ENCODE measurements around the gene MAGEA4.

GRCh38 chrX:151966236-151966635 lies 53.5 kb downstream of the MAGEA4 start:
- TF ChIP-seq POLR2AphosphoS5 (IDR thresholded peaks at IDR 0.05; ENCODE audit: low read depth, low read length) (no peak), SIN3A (IDR thresholded peaks at IDR 0.05; ENCODE audit: borderline replicate concordance, insufficient read depth, low read length) (no peak), TAF1 (IDR thresholded peaks at IDR 0.05; ENCODE audit: borderline replicate concordance, insufficient read depth, low read length) (no peak), FOXP2 (optimal IDR thresholded peaks at IDR 0.05; ENCODE audit: borderline replicate concordance, extremely low read depth, extremely low read length, insufficient read depth) (no peak)
- TF ChIP-seq, protein P1, sequence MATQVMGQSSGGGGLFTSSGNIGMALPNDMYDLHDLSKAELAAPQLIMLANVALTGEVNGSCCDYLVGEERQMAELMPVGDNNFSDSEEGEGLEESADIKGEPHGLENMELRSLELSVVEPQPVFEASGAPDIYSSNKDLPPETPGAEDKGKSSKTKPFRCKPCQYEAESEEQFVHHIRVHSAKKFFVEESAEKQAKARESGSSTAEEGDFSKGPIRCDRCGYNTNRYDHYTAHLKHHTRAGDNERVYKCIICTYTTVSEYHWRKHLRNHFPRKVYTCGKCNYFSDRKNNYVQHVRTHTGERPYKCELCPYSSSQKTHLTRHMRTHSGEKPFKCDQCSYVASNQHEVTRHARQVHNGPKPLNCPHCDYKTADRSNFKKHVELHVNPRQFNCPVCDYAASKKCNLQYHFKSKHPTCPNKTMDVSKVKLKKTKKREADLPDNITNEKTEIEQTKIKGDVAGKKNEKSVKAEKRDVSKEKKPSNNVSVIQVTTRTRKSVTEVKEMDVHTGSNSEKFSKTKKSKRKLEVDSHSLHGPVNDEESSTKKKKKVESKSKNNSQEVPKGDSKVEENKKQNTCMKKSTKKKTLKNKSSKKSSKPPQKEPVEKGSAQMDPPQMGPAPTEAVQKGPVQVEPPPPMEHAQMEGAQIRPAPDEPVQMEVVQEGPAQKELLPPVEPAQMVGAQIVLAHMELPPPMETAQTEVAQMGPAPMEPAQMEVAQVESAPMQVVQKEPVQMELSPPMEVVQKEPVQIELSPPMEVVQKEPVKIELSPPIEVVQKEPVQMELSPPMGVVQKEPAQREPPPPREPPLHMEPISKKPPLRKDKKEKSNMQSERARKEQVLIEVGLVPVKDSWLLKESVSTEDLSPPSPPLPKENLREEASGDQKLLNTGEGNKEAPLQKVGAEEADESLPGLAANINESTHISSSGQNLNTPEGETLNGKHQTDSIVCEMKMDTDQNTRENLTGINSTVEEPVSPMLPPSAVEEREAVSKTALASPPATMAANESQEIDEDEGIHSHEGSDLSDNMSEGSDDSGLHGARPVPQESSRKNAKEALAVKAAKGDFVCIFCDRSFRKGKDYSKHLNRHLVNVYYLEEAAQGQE (IDR thresholded peaks at IDR 0.05; ENCODE audit: insufficient read depth in 1 of 2, low read depth in 2 of 2, low read length in 2 of 2), result no peak

Measured in PFSK-1 (cell line).